Ishikawa (cell line): ENCODE data around the gene LCNL1.

Experiments
- CEBPB ChIP-seq: IDR thresholded peaks from 2 replicates; pipeline ENCODE4 v1.6.1; 2012
- EGR1 ChIP-seq: IDR thresholded peaks from 2 replicates; pipeline ENCODE4 v1.6.1; 2012
- EP300 ChIP-seq: IDR thresholded peaks from 2 replicates; pipeline ENCODE4 v1.6.1; 2012; ENCODE audit warnings: borderline replicate concordance
- RAD21 ChIP-seq: IDR thresholded peaks from 2 replicates; pipeline ENCODE4 v1.6.1; 2012; ENCODE audit warnings: low read depth
- REST ChIP-seq: IDR thresholded peaks from 2 replicates; pipeline ENCODE4 v1.6.1; 2012; ENCODE audit warnings: low read depth, mild to moderate bottlenecking
- TAF1 ChIP-seq: IDR thresholded peaks from 2 replicates; pipeline ENCODE4 v1.6.1; 2012; ENCODE audit warnings: low read depth, mild to moderate bottlenecking
- TCF12 ChIP-seq: IDR thresholded peaks from 2 replicates; pipeline ENCODE4 v1.6.1; 2012; ENCODE audit warnings: low read depth
- TEAD4 ChIP-seq: IDR thresholded peaks from 2 replicates; pipeline ENCODE4 v1.6.1; 2012
- YY1 ChIP-seq: IDR thresholded peaks from 2 replicates; pipeline ENCODE4 v1.6.1; 2012; ENCODE audit warnings: low read depth
- ZBTB7A ChIP-seq: IDR thresholded peaks from 2 replicates; pipeline ENCODE4 v1.6.1; 2012; ENCODE audit warnings: low read depth
- TF ChIP-seq, protein P1 (sequence below): IDR thresholded peaks from 2 replicates; pipeline ENCODE4 v1.6.1; 2012
- TF ChIP-seq, protein P2 (sequence below): IDR thresholded peaks from 2 replicates; pipeline ENCODE4 v1.6.1; 2012

- no peak for TF ChIP-seq TCF12
- TF ChIP-seq, protein P1, sequence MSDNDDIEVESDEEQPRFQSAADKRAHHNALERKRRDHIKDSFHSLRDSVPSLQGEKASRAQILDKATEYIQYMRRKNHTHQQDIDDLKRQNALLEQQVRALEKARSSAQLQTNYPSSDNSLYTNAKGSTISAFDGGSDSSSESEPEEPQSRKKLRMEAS: no peak
- no peak for TF ChIP-seq CEBPB
- TF ChIP-seq EGR1: no peak
- TF ChIP-seq RAD21: no peak
- TF ChIP-seq TEAD4: no peak
- TF ChIP-seq, protein P2, sequence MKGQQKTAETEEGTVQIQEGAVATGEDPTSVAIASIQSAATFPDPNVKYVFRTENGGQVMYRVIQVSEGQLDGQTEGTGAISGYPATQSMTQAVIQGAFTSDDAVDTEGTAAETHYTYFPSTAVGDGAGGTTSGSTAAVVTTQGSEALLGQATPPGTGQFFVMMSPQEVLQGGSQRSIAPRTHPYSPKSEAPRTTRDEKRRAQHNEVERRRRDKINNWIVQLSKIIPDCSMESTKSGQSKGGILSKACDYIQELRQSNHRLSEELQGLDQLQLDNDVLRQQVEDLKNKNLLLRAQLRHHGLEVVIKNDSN: no peak
- TF ChIP-seq REST: no peak
- no peak for TF ChIP-seq YY1
- TF ChIP-seq TAF1: no peak
- TF ChIP-seq ZBTB7A: no peak
- TF ChIP-seq EP300: no peak
These were observed 44.0 kb downstream of the LCNL1 start for GRCh38 chr9:137026828-137027227.
